ENCODE data around the gene DOCK3.

Gene DOCK3, protein sequence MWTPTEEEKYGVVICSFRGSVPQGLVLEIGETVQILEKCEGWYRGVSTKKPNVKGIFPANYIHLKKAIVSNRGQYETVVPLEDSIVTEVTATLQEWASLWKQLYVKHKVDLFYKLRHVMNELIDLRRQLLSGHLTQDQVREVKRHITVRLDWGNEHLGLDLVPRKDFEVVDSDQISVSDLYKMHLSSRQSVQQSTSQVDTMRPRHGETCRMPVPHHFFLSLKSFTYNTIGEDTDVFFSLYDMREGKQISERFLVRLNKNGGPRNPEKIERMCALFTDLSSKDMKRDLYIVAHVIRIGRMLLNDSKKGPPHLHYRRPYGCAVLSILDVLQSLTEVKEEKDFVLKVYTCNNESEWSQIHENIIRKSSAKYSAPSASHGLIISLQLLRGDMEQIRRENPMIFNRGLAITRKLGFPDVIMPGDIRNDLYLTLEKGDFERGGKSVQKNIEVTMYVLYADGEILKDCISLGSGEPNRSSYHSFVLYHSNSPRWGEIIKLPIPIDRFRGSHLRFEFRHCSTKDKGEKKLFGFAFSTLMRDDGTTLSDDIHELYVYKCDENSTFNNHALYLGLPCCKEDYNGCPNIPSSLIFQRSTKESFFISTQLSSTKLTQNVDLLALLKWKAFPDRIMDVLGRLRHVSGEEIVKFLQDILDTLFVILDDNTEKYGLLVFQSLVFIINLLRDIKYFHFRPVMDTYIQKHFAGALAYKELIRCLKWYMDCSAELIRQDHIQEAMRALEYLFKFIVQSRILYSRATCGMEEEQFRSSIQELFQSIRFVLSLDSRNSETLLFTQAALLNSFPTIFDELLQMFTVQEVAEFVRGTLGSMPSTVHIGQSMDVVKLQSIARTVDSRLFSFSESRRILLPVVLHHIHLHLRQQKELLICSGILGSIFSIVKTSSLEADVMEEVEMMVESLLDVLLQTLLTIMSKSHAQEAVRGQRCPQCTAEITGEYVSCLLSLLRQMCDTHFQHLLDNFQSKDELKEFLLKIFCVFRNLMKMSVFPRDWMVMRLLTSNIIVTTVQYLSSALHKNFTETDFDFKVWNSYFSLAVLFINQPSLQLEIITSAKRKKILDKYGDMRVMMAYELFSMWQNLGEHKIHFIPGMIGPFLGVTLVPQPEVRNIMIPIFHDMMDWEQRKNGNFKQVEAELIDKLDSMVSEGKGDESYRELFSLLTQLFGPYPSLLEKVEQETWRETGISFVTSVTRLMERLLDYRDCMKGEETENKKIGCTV (N-terminal part only)

DNA sequence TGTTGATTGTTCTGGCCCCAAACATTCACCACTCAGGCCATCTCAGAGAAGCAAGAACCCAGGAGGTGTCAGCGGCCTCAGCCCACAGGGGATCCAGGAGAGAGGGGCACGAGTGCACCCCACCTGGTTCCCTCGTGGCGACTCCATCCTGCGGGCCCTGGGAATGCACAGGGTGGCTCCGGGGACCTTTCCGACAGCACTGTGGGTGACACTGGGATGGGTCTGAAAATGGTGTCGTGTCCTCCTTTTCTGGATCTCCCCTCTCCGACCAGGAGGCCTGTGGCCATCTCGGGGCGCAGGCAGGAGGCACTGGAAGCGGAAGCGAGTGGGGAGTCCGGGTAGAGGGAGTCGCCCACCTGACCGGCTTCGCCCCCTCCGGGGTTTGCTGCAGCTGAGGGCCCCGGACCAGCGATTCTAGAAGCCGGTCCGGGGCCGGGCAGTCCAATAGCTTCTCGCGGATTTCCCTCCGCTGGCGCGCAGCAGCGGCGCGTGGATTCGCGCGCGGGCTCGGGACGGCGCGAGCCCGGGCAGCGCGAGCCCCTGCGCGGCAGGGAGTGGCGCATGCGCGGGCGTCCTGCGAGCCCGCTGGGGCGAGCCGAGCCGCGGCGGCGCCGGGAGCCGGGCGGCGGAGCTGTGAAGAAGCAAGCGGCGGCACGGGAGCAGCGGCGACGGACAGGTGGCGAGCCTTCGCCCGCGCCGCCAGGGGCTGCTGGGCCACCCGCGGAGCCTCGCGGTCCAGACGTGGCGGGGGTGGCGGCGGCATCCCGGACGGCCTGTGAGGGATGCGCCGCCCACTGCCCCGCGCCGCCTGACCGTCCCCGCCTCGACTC is at the start of gene DOCK3:
Gene DOCK3, plus strand, starts transcription at position 579 of the 830 bp plus-strand sequence. CDS start 337 bp downstream, outside the sequence.
- H3K9ac ChIP-seq (ENCODE audit: low read length in 5 of 5), result peak within 1 kb of the TSS in 1 of 5 donors; percentile 36
- H3K27me3 ChIP-seq (ENCODE audit: control insufficient read depth in 5 of 5, insufficient read depth in 4 of 5, low read length in 5 of 5), result peaks cover 13 to 43% (median 25%) of the 10 kb centered on the region in 5 donors
- peaks cover 0 to 11% (median 7%) of the 10 kb centered on the region in 5 donors for H3K4me1 ChIP-seq (ENCODE audit: control insufficient read depth in 5 of 5, insufficient read depth in 5 of 5, low read length in 5 of 5)
- H3K27ac ChIP-seq (ENCODE audit: low read depth, low read length), result no peak within 1 kb of the TSS
- H3K9me3 ChIP-seq (ENCODE audit: control insufficient read depth in 5 of 5, low read length in 5 of 5), result no peaks in the 10 kb centered on the region
- H3K36me3 ChIP-seq (ENCODE audit: control insufficient read depth in 5 of 5, insufficient read depth in 5 of 5, low read length in 5 of 5), result no peaks in the 10 kb centered on the region
- peak within 1 kb of the TSS in 4 of 5 donors; percentile 50 to 60 (median 52) for H3K4me3 ChIP-seq (ENCODE audit: low read depth in 1 of 5, low read length in 5 of 5)

DNA sequence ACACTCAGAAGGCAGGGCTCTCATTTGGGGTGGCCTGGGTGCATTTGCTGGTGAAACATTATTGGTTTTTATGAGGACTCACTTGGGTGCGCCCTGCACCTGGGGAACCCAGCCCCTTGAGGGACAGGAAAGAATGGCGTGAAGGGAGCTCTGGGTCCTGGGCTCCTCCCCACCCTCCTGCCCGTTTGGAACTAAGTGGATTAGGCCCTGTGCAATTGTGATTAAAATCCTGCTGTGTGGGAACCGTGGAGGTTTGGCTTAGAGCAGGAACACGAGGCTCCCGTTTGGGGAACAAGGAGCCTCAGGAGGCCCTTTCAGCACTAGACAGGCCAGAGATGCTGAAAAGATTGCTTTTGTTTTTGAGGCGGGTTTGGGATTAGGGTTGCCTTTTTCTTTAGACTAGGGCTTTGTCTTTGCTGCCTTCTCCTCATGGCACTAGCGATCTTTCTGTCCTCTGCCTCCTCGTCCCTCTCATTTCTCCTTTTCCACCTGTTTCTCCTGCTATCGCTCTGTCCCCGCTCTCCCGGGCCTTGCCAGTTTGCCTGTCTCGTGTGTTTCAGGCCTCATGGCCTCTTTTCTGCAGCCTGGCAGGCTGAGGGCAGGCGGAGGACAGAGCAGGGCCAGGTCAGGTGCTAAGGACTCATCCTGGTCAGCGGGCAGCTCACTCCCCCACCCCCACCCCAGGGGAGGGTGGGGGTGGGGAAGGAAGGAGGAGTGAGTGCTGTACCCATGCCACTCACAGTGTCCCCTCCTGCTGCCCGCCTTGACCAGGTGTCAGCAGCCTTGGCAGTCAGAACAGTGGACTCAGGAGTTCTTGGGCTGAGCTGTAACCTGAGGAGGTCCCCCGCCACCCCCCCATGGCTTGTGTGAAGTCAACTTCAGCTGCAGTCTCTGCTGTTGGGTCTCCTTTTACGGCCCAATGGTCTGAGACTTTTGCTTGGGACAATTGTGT is 49.2 kb upstream of the DOCK3 start:
- no peak overlapping the region for H3K27ac ChIP-seq (ENCODE audit: low read depth, low read length)
- H3K36me3 ChIP-seq (ENCODE audit: control insufficient read depth in 5 of 5, insufficient read depth in 5 of 5, low read length in 5 of 5), result peaks cover 0 to 10% (median 6%) of the 10 kb centered on the region in 5 donors
- no peaks in the 10 kb centered on the region for H3K9me3 ChIP-seq (ENCODE audit: control insufficient read depth in 5 of 5, low read length in 5 of 5)
- H3K27me3 ChIP-seq (ENCODE audit: control insufficient read depth in 5 of 5, insufficient read depth in 4 of 5, low read length in 5 of 5), result no peaks in the 10 kb centered on the region
- peaks cover 0 to 32% (median 10%) of the 10 kb centered on the region in 5 donors for H3K4me1 ChIP-seq (ENCODE audit: control insufficient read depth in 5 of 5, insufficient read depth in 5 of 5, low read length in 5 of 5)
- no peak overlapping the region for H3K9ac ChIP-seq (ENCODE audit: low read length in 5 of 5)
- H3K4me3 ChIP-seq (ENCODE audit: low read depth in 1 of 5, low read length in 5 of 5), result no peak overlapping the region

DNA sequence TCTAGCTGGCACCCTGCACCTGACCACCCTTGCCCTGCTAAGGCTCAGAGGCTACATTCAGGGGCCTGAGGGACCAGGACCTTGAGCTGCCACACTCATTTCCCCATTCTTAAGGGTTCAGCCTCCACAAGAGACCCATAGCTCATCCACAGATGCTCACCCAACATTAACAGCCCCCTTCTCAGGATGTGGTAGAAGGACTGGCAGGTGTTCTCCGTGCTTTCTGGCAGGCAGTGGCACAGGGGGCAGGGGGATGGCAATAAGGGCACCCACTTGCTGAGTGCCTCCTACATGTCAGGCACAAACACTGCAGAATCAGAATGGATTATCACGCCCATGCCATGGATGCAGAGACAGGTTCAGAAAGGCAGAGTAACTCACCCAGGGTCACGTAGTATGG is 48.3 kb upstream of the DOCK3 start:
- no peaks in the 10 kb centered on the region for H3K27me3 ChIP-seq (ENCODE audit: control insufficient read depth in 5 of 5, insufficient read depth in 4 of 5, low read length in 5 of 5)
- no peak overlapping the region for H3K27ac ChIP-seq (ENCODE audit: low read depth, low read length)
- H3K9me3 ChIP-seq (ENCODE audit: control insufficient read depth in 5 of 5, low read length in 5 of 5), result no peaks in the 10 kb centered on the region
- H3K9ac ChIP-seq (ENCODE audit: low read length in 5 of 5), result peak overlapping the region in 1 of 5 donors; percentile 7
- peaks cover 0 to 33% (median 3%) of the 10 kb centered on the region in 5 donors for H3K4me1 ChIP-seq (ENCODE audit: control insufficient read depth in 5 of 5, insufficient read depth in 5 of 5, low read length in 5 of 5)
- H3K36me3 ChIP-seq (ENCODE audit: control insufficient read depth in 5 of 5, insufficient read depth in 5 of 5, low read length in 5 of 5), result peaks cover 0 to 15% (median 6%) of the 10 kb centered on the region in 5 donors
- H3K4me3 ChIP-seq (ENCODE audit: low read depth in 1 of 5, low read length in 5 of 5), result no peak overlapping the region

DNA sequence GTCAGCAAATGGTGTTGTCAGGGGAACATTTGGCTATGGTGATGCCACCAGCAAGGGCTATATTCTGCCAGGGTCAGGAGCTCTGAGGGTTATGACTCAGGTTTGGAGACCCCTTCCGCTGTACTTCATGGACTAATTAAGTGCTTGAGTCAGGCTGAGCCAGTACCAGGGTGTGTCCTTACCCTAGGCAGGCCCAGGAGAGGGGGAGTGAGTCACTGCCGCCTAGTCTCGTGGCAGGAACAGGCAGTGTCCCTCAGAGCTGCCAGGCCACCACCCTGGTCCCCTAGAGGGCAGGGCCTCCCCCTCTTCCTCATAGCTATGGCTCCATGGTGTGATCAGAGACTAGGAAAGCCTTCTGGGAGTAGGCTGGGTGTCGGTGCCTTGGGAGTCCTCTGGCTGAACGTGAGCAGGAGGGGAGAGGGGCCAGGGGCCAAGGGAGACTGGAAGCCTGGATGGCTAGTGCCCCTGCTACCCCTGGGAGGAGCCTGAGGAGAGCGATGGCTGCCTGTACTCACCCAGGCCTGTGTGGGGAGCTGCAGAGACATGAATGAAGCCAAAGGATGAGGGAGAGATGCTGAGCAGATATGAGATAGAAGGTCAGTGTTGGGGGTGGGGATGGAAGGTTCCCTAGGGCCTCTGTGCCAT is 47.2 kb upstream of the DOCK3 start:
- H3K9ac ChIP-seq (ENCODE audit: low read length in 5 of 5), result peak overlapping the region in 1 of 5 donors; percentile 39
- no peaks in the 10 kb centered on the region for H3K27me3 ChIP-seq (ENCODE audit: control insufficient read depth in 5 of 5, insufficient read depth in 4 of 5, low read length in 5 of 5)
- no peak overlapping the region for H3K27ac ChIP-seq (ENCODE audit: low read depth, low read length)
- H3K4me3 ChIP-seq (ENCODE audit: low read depth in 1 of 5, low read length in 5 of 5), result no peak overlapping the region
- H3K9me3 ChIP-seq (ENCODE audit: control insufficient read depth in 5 of 5, low read length in 5 of 5), result no peaks in the 10 kb centered on the region
- peaks cover 0 to 34% (median 3%) of the 10 kb centered on the region in 5 donors for H3K4me1 ChIP-seq (ENCODE audit: control insufficient read depth in 5 of 5, insufficient read depth in 5 of 5, low read length in 5 of 5)
- H3K36me3 ChIP-seq (ENCODE audit: control insufficient read depth in 5 of 5, insufficient read depth in 5 of 5, low read length in 5 of 5), result peaks cover 0 to 14% (median 4%) of the 10 kb centered on the region in 5 donors

DNA sequence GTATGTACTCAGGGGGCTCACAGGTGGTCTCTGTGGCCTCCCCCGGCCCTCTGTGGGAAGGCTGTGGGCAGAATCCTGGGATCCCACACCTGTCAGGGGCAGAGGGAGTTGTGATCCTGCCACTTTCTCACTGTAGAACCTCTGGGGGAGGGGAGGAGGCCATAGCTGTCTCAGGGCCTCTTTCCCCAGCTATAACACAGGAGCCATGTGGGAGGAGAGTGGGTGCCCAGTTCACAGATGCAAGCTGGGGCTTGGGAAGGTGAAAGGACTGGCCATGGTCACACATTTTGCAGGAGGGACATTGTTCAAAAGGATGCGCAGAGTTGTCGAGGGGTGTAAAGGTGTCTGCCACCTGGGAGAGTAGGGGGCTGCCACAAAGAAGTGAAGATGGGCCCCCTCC is 46.1 kb upstream of the DOCK3 start:
- Histone ChIP-seq H3K9me3 (ENCODE audit: control insufficient read depth in 5 of 5, low read length in 5 of 5) (no peaks in the 10 kb centered on the region), H3K36me3 (ENCODE audit: control insufficient read depth in 5 of 5, insufficient read depth in 5 of 5, low read length in 5 of 5) (peaks cover 0 to 11% (median 2%) of the 10 kb centered on the region in 5 donors), H3K27ac (ENCODE audit: low read depth, low read length) (no peak overlapping the region), H3K27me3 (ENCODE audit: control insufficient read depth in 5 of 5, insufficient read depth in 4 of 5, low read length in 5 of 5) (no peaks in the 10 kb centered on the region), H3K9ac (ENCODE audit: low read length in 5 of 5) (no peak overlapping the region), H3K4me1 (ENCODE audit: control insufficient read depth in 5 of 5, insufficient read depth in 5 of 5, low read length in 5 of 5) (peaks cover 2 to 40% (median 5%) of the 10 kb centered on the region in 5 donors), H3K4me3 (ENCODE audit: low read depth in 1 of 5, low read length in 5 of 5) (no peak overlapping the region)

DNA sequence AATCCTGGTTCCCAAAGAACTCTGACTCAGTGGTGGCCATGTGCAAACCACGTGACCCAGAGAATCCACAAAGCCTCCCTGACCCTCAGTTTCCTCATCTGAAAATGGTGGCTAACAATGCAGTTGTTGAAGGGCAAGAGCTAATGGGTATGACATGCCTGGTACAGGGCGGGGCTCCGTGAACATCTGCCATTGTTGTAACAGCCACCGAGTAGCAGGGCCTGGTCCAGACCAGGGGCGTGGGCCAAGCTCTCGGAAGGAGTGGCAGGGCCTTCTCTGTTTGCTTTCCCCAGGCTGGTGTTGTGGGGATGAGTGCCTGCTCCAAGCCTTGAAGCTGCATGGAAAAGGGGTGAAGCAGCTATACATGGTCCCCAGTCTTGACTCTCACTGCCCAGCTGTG is 44.3 kb upstream of the DOCK3 start:
- Histone ChIP-seq H3K4me1 (ENCODE audit: control insufficient read depth in 5 of 5, insufficient read depth in 5 of 5, low read length in 5 of 5) (peaks cover 0 to 30% (median 3%) of the 10 kb centered on the region in 5 donors), H3K9me3 (ENCODE audit: control insufficient read depth in 5 of 5, low read length in 5 of 5) (no peaks in the 10 kb centered on the region), H3K27ac (ENCODE audit: low read depth, low read length) (no peak overlapping the region), H3K9ac (ENCODE audit: low read length in 5 of 5) (peak overlapping the region in 1 of 5 donors; percentile 26), H3K36me3 (ENCODE audit: control insufficient read depth in 5 of 5, insufficient read depth in 5 of 5, low read length in 5 of 5) (peaks cover 0 to 6% (median 2%) of the 10 kb centered on the region in 5 donors), H3K27me3 (ENCODE audit: control insufficient read depth in 5 of 5, insufficient read depth in 4 of 5, low read length in 5 of 5) (no peaks in the 10 kb centered on the region), H3K4me3 (ENCODE audit: low read depth in 1 of 5, low read length in 5 of 5) (no peak overlapping the region)

DNA sequence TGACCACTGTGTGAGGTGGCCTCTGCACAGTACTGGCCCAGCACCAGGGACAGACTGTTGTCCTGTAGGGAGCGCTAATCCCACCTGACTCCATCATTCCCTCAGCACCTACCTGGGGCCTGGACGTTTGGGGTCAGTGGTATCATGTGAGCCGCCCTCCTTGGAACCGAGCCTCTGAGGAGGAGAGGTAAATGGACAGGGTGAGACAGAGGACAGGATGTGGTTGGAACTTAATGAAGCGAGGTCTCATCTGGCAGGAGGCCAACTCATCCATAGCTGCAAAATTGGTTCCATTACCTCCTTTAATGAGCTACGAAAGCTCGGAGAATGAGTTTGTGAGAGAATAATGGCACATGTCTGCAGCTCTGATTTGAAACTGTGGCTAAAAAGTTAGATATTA is 43.9 kb upstream of the DOCK3 start:
- no peak overlapping the region for H3K9ac ChIP-seq (ENCODE audit: low read length in 5 of 5)
- no peak overlapping the region for H3K27ac ChIP-seq (ENCODE audit: low read depth, low read length)
- H3K4me3 ChIP-seq (ENCODE audit: low read depth in 1 of 5, low read length in 5 of 5), result no peak overlapping the region
- H3K36me3 ChIP-seq (ENCODE audit: control insufficient read depth in 5 of 5, insufficient read depth in 5 of 5, low read length in 5 of 5), result peaks cover 0 to 6% (median 2%) of the 10 kb centered on the region in 5 donors
- peaks cover 0 to 30% (median 3%) of the 10 kb centered on the region in 5 donors for H3K4me1 ChIP-seq (ENCODE audit: control insufficient read depth in 5 of 5, insufficient read depth in 5 of 5, low read length in 5 of 5)
- H3K9me3 ChIP-seq (ENCODE audit: control insufficient read depth in 5 of 5, low read length in 5 of 5), result no peaks in the 10 kb centered on the region
- no peaks in the 10 kb centered on the region for H3K27me3 ChIP-seq (ENCODE audit: control insufficient read depth in 5 of 5, insufficient read depth in 4 of 5, low read length in 5 of 5)

DNA sequence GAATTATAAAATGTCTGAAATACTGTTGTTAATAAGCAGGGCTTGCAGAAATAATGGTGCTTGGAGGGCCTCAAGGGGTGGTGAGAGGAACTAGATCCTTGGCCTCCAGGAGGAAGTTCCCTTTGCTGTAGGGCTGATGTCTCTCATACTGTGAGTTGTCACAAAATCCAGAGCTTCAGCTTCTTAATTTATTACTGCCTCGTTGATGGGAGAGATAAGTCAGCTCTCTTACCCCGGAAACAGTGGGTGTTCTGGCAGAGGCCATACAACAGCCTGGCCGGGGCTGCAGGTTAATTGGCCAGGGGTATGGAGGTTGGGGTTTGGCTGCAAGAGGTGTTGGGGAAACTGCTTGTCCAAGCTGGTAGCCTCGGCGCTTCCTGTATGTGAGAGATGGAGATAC is 42.3 kb upstream of the DOCK3 start:
- Histone ChIP-seq H3K9me3 (ENCODE audit: control insufficient read depth in 5 of 5, low read length in 5 of 5) (no peaks in the 10 kb centered on the region), H3K9ac (ENCODE audit: low read length in 5 of 5) (no peak overlapping the region), H3K36me3 (ENCODE audit: control insufficient read depth in 5 of 5, insufficient read depth in 5 of 5, low read length in 5 of 5) (peaks cover 0 to 6% (median 0%) of the 10 kb centered on the region in 5 donors), H3K4me1 (ENCODE audit: control insufficient read depth in 5 of 5, insufficient read depth in 5 of 5, low read length in 5 of 5) (peaks cover 0 to 26% (median 3%) of the 10 kb centered on the region in 5 donors), H3K27ac (ENCODE audit: low read depth, low read length) (no peak overlapping the region), H3K27me3 (ENCODE audit: control insufficient read depth in 5 of 5, insufficient read depth in 4 of 5, low read length in 5 of 5) (no peaks in the 10 kb centered on the region), H3K4me3 (ENCODE audit: low read depth in 1 of 5, low read length in 5 of 5) (no peak overlapping the region)

Measured in subcutaneous abdominal adipose tissue (tissue), 5 donors.